K562 (cell line): ENCODE measurements around the gene CNP. TPM values are rescaled to one million over a fixed set of nuclear protein-coding genes. Genes with fewer than 3 reads are reported as not detected.

Source experiments
- ELF2 ChIP-seq: fragments of 250-450 bp; sonication (Bioruptor Pico); IDR thresholded peaks from 2 replicates; pipeline ENCODE4 v1.5.0; 2021; ENCODE audit warnings: mild to moderate bottlenecking
- FOSL1 ChIP-seq: fragments of 200-800 bp; sonication (Bioruptor generic); conservative IDR thresholded peaks from 2 replicates; pipeline ENCODE4 v1.6.1; 2016; ENCODE audit warnings: missing genetic modification characterization, missing compliant biosample characterization
- PTBP1 ChIP-seq: fragments of 200-400 bp; formaldehyde crosslinking; IDR thresholded peaks from 2 replicates; pipeline ENCODE4 v1.6.1; 2017; ENCODE audit warnings: low read depth, low read length
- SMAD3 ChIP-seq: fragments of 450-650 bp; formaldehyde crosslinking; conservative IDR thresholded peaks from 2 replicates; pipeline ENCODE4 v1.4.0; 2020; ENCODE audit warnings: mild to moderate bottlenecking
- SMARCA5 ChIP-seq: fragments of 450-650 bp; IDR thresholded peaks from 2 replicates; pipeline ENCODE4 v1.6.1; 2016
- ZNF324 ChIP-seq: fragments of 250-450 bp; sonication (Bioruptor Pico); IDR thresholded peaks from 2 replicates; pipeline ENCODE4 v1.4.0; 2020; ENCODE audit warnings: mild to moderate bottlenecking
- ZNF384 ChIP-seq: IDR thresholded peaks from 2 replicates; pipeline ENCODE4 v1.6.1; 2012; ENCODE audit warnings: low read depth, low read length, improper control_type of control experiment
- ZNF583 ChIP-seq: fragments of 250-450 bp; sonication (Bioruptor Pico); IDR thresholded peaks from 2 replicates; pipeline ENCODE4 v1.4.0; 2020
- polyA plus RNA-seq, 8 experiments: library from polyadenylated mRNA; depleted of rRNA in 4 of 8; stranded (reverse) in 5 of 8; unstranded in 3 of 8; fragments of >200 nt; fragmentation: Nextera tagmentation in 2 of 8; fragmentation: Illumina TruSeq in 1 of 8; extraction: Ambion mirVana in 2 of 8; extraction: Trizol in 1 of 8; gene quantifications; 2 replicates each; pipeline versions ENCODE4 v1.2.1 to v1.2.3, GENCODE V29; 2011 to 2014; ENCODE audit warnings: inconsistent platforms in 1 of 8, missing spikeins in 1 of 8
- total RNA-seq, 7 experiments: library from RNA; depleted of rRNA in 6 of 7; stranded (reverse); fragments of >200 nt in 6 of 7; fragmentation: Illumina TruSeq in 2 of 7; extraction: Trizol in 2 of 7; gene quantifications; 2 replicates each; pipeline versions ENCODE4 v1.2.1 to v1.2.3, GENCODE V29; 2011 to 2021; ENCODE audit warnings: low replicate concordance in 1 of 7
- TF ChIP-seq, protein P1 (sequence below): fragments of 250-450 bp; sonication (Bioruptor Pico); IDR thresholded peaks from 2 replicates; pipeline ENCODE4 v1.5.0; 2020; ENCODE audit warnings: mild to moderate bottlenecking
- TF ChIP-seq, protein P2 (sequence below): fragments of 450-650 bp; conservative IDR thresholded peaks from 2 replicates; pipeline ENCODE4 v1.6.1; 2016; ENCODE audit warnings: missing genetic modification characterization, low read depth, mild to moderate bottlenecking, control low read depth, missing compliant biosample characterization
- TF ChIP-seq, protein P3 (sequence below): sonication (generic); formaldehyde crosslinking; IDR thresholded peaks from 2 replicates; pipeline ENCODE4 v1.8.1; 2023; ENCODE audit warnings: mild to moderate bottlenecking, missing genetic modification reagents
- TF ChIP-seq, protein P4 (sequence below), 2 experiments: fragments of 450-650 bp; formaldehyde crosslinking in 1 of 2; IDR thresholded peaks; 2 replicates each; pipeline versions ENCODE4 v1.4.0 to v1.6.1; 2014 to 2020; ENCODE audit warnings: mild to moderate bottlenecking in 2 of 2, borderline replicate concordance in 1 of 2, low read depth in 1 of 2

CNP gene
- total and polyA plus RNA-seq, 9 of the 15 experiments (the other 6 are each of a cell fraction or from before 2014, with no cell fraction given): 1.7 to 52.0 (median 29.1) TPM

DNA sequence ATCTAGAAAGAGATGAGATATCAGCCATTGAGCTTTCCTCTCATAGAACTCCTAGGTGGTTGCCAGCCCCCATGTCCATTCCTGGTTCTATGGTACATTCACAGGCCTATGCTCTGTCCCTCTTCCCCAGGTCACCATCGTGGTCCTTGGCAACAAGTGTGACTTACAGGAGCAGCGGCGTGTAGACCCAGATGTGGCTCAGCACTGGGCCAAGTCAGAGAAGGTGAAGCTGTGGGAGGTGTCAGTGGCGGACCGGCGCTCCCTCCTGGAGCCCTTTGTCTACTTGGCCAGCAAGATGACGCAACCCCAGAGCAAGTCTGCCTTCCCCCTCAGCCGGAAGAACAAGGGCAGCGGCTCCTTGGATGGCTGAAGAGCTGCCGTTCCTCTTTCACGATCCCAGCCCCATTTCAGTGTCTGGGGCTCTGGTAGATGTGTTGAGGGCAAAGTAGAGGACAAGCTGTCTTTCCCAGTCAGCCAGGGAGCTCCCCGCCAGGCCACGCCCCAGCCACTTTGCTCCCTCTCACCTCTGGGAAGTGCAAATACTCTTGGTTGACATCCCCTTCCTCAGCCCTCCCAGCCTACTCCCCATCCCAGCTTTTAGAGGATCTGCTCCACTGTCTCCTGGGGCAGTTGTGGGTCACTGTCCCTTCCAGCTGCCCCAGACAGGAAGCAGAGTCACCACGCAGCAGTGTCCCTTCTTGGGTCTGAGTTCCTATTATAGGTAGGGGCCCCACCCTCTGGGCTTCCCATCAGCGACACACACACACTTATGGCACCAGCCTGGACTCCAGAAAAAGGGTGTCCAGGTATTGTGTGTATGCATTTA, 57.1 kb downstream of the CNP start (continued):
- TF ChIP-seq, protein P1, sequence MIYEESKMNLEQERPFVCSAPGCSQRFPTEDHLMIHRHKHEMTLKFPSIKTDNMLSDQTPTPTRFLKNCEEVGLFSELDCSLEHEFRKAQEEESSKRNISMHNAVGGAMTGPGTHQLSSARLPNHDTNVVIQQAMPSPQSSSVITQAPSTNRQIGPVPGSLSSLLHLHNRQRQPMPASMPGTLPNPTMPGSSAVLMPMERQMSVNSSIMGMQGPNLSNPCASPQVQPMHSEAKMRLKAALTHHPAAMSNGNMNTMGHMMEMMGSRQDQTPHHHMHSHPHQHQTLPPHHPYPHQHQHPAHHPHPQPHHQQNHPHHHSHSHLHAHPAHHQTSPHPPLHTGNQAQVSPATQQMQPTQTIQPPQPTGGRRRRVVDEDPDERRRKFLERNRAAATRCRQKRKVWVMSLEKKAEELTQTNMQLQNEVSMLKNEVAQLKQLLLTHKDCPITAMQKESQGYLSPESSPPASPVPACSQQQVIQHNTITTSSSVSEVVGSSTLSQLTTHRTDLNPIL (CRISPR knock-in tag): peak; percentile 66; the same call in 1 of the 2 replicates
- TF ChIP-seq SMAD3 (CRISPR knock-in tag) (peak; percentile 60), ZNF583 (CRISPR knock-in tag) (peak; percentile 95), ELF2 (CRISPR knock-in tag) (peak; percentile 54), FOSL1 (tag) (no peak), ZNF324 (CRISPR knock-in tag) (0 out of 2 replicates have a peak, but pooled peaks have one; percentile 10), PTBP1 (0 out of 2 replicates have a peak, but pooled peaks have one; percentile 30), ZNF384 (no peak), SMARCA5 (no peak)
- TF ChIP-seq, protein P2, sequence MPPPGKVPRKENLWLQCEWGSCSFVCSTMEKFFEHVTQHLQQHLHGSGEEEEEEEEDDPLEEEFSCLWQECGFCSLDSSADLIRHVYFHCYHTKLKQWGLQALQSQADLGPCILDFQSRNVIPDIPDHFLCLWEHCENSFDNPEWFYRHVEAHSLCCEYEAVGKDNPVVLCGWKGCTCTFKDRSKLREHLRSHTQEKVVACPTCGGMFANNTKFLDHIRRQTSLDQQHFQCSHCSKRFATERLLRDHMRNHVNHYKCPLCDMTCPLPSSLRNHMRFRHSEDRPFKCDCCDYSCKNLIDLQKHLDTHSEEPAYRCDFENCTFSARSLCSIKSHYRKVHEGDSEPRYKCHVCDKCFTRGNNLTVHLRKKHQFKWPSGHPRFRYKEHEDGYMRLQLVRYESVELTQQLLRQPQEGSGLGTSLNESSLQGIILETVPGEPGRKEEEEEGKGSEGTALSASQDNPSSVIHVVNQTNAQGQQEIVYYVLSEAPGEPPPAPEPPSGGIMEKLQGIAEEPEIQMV: 0 out of 2 replicates have a peak, but pooled peaks have one; percentile 3
- TF ChIP-seq, protein P3, sequence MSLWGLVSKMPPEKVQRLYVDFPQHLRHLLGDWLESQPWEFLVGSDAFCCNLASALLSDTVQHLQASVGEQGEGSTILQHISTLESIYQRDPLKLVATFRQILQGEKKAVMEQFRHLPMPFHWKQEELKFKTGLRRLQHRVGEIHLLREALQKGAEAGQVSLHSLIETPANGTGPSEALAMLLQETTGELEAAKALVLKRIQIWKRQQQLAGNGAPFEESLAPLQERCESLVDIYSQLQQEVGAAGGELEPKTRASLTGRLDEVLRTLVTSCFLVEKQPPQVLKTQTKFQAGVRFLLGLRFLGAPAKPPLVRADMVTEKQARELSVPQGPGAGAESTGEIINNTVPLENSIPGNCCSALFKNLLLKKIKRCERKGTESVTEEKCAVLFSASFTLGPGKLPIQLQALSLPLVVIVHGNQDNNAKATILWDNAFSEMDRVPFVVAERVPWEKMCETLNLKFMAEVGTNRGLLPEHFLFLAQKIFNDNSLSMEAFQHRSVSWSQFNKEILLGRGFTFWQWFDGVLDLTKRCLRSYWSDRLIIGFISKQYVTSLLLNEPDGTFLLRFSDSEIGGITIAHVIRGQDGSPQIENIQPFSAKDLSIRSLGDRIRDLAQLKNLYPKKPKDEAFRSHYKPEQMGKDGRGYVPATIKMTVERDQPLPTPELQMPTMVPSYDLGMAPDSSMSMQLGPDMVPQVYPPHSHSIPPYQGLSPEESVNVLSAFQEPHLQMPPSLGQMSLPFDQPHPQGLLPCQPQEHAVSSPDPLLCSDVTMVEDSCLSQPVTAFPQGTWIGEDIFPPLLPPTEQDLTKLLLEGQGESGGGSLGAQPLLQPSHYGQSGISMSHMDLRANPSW: no peak
- TF ChIP-seq, protein P4, sequence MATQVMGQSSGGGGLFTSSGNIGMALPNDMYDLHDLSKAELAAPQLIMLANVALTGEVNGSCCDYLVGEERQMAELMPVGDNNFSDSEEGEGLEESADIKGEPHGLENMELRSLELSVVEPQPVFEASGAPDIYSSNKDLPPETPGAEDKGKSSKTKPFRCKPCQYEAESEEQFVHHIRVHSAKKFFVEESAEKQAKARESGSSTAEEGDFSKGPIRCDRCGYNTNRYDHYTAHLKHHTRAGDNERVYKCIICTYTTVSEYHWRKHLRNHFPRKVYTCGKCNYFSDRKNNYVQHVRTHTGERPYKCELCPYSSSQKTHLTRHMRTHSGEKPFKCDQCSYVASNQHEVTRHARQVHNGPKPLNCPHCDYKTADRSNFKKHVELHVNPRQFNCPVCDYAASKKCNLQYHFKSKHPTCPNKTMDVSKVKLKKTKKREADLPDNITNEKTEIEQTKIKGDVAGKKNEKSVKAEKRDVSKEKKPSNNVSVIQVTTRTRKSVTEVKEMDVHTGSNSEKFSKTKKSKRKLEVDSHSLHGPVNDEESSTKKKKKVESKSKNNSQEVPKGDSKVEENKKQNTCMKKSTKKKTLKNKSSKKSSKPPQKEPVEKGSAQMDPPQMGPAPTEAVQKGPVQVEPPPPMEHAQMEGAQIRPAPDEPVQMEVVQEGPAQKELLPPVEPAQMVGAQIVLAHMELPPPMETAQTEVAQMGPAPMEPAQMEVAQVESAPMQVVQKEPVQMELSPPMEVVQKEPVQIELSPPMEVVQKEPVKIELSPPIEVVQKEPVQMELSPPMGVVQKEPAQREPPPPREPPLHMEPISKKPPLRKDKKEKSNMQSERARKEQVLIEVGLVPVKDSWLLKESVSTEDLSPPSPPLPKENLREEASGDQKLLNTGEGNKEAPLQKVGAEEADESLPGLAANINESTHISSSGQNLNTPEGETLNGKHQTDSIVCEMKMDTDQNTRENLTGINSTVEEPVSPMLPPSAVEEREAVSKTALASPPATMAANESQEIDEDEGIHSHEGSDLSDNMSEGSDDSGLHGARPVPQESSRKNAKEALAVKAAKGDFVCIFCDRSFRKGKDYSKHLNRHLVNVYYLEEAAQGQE (IDR thresholded peaks at IDR 0.05; ENCODE audit: borderline replicate concordance): no peak
- TF ChIP-seq, protein P4 (CRISPR knock-in tag; IDR thresholded peaks at IDR 0.05; ENCODE audit: low read depth): no peak
